Thoracic aorta (tissue), 2 donors: Measurements from ENCODE around the gene COL8A1. TPM values are rescaled to one million over a fixed set of nuclear protein-coding genes. Genes with fewer than 3 reads are reported as not detected.
A peak's percentile ranks its signal among the peaks of the same experiment; 100 is the strongest.
"Not testable (repeated sequence)": the region's sequence is repeated elsewhere in the genome, so short reads cannot be mapped to it uniquely, and the experiment has no call there.

Experiments used
- ATAC-seq: fragments of 150-250 bp; one replicate; pipeline ENCODE4 v1.8.0; 2017; ENCODE audit warnings: low read depth; ENCODE audit not compliant: insufficient number of reproducible peaks, low FRiP score
- DNase-seq: peaks from one replicate; pipeline ENCODE4 v3.0.0-alpha.2; 2020; ENCODE audit warnings: low spot score
- H3K27ac ChIP-seq, 2 donors: fragments of 200-600 bp; sonication (generic); 1 replicate in 1 of 2; 2 replicates in 1 of 2; pipeline ENCODE4 v1.5.1; 2016; ENCODE audit warnings: mild to moderate bottlenecking in 2 of 2, moderate library complexity in 2 of 2
- H3K27me3 ChIP-seq: fragments of 200-600 bp; sonication (generic); replicated peaks from 2 replicates; pipeline ENCODE4 v1.6.0; 2016; ENCODE audit warnings: mild to moderate bottlenecking; ENCODE audit not compliant: insufficient read depth
- H3K36me3 ChIP-seq: fragments of 200-600 bp; sonication (generic); one replicate; pipeline ENCODE4 v1.5.1; 2016
- H3K4me1 ChIP-seq, 2 donors: fragments of 200-600 bp; sonication (generic); 1 replicate in 1 of 2; 2 replicates in 1 of 2; pipeline versions ENCODE4 v1.5.1 to v1.6.0; 2016; ENCODE audit warnings: low read depth in 2 of 2, mild to moderate bottlenecking in 1 of 2; ENCODE audit not compliant: control insufficient read depth in 1 of 2
- H3K4me3 ChIP-seq: fragments of 200-600 bp; sonication (generic); 2 replicates; pipeline ENCODE4 v1.5.1; 2016; ENCODE audit warnings: mild to moderate bottlenecking
- H3K9me3 ChIP-seq: fragments of 200-600 bp; sonication (generic); 2 replicates; pipeline ENCODE4 v1.5.1; 2016
- CTCF ChIP-seq: fragments of 200-600 bp; sonication (generic); IDR thresholded peaks from one replicate; pipeline ENCODE4 v1.5.1; 2019; ENCODE audit warnings: antibody characterized with exemption
- total RNA-seq, 2 donors: library from RNA; depleted of rRNA; stranded (reverse); fragments of >200 nt; gene quantifications; one replicate each; pipeline versions ENCODE4 v1.1.0 to v1.2.3, GENCODE V29; 2016

The COL8A1 gene
- total RNA-seq, 2 donors from 2014 or later: 253 to 916 TPM

GRCh38 chr3:99837715-99838114 is 199.3 kb downstream of the COL8A1 start:
- no peak overlapping the region for H3K4me3 ChIP-seq
- no peak for TF ChIP-seq CTCF
- no peak for ATAC-seq
- no peaks in the 10 kb centered on the region for H3K36me3 ChIP-seq
- no peaks in the 10 kb centered on the region for H3K9me3 ChIP-seq
- H3K27ac ChIP-seq: peak overlapping the region in 1 of 2 donors; percentile 20
- H3K27me3 ChIP-seq: no peaks in the 10 kb centered on the region
- DNase-seq: no peak
- H3K4me1 ChIP-seq: peaks cover 0 to 17% of the 10 kb centered on the region in 2 donors

DNA sequence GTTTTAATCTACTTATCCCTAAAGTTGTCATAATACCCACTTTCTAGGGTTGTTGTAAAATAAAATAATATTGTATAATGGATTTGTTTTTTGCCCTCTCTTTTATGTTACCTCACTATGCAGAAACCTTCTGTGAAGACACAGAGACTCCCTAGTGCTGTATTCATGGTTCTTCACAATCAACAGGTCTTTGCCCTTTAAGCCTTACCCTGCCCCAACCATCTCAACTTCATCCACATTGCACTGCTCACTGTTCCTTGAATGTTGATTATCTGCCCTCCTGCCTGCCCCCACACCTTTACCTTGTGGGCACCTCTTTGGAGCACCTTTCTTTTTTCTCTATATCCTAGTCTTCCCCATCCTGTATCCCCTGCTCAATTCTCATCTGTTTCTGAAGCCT is 200.4 kb downstream of the COL8A1 start:
- no peak for TF ChIP-seq CTCF
- H3K27ac ChIP-seq: peak overlapping the region in 1 of 2 donors; percentile 1
- ATAC-seq (no peak), DNase-seq (no peak)
- H3K4me1 ChIP-seq: peaks cover 2 to 23% of the 10 kb centered on the region in 2 donors
- no peaks in the 10 kb centered on the region for H3K9me3 ChIP-seq
- no peaks in the 10 kb centered on the region for H3K36me3 ChIP-seq
- H3K27me3 ChIP-seq: no peaks in the 10 kb centered on the region
- H3K4me3 ChIP-seq: no peak overlapping the region

- no peak overlapping the region for H3K4me3 ChIP-seq
- H3K9me3 ChIP-seq: no peaks in the 10 kb centered on the region
- no peaks in the 10 kb centered on the region for H3K36me3 ChIP-seq
- H3K27me3 ChIP-seq: no peaks in the 10 kb centered on the region
- DNase-seq: no peak
- H3K4me1 ChIP-seq: peaks cover 6 to 25% of the 10 kb centered on the region in 2 donors
- no peak for ATAC-seq
- no peak for TF ChIP-seq CTCF
- no peak overlapping the region for H3K27ac ChIP-seq
Measured at GRCh38 chr3:99839613-99840012, 201.2 kb downstream of the COL8A1 start.

DNA sequence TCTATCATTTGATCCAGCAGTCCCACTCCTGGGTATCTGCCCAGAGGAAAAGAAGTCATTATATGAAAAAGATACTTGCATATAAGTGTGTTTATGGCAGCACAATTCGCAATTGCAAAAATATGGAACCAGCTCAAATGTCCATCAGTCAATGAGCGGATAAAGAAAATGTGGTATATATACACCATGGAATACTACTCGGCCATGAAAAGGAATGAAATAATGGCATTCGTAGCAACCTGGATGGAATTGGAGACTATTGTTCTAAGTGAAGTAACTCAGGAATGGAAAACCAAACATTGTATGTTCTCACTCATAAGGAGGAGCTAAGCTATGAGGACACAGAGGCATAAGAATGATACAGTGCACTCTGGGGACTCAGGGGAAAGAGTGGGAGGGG is 203.6 kb downstream of the COL8A1 start:
- not testable (repeated sequence) for H3K4me3 ChIP-seq, H3K27me3 ChIP-seq, H3K9me3 ChIP-seq, DNase-seq, H3K27ac ChIP-seq, ATAC-seq, H3K36me3 ChIP-seq
- H3K4me1 ChIP-seq: peaks cover 6 to 48% of the 10 kb centered on the region in 2 donors

GRCh38 chr3:99842826-99843589 is 204.6 kb downstream of the COL8A1 start:
- H3K4me3 ChIP-seq: peak overlapping the region; percentile 15
- H3K27me3 ChIP-seq: no peaks in the 10 kb centered on the region
- peaks cover 6 to 58% of the 10 kb centered on the region in 2 donors for H3K4me1 ChIP-seq
- DNase-seq: no peak
- H3K9me3 ChIP-seq: no peaks in the 10 kb centered on the region
- no peaks in the 10 kb centered on the region for H3K36me3 ChIP-seq
- peak; percentile 72 for TF ChIP-seq CTCF
- no peak for ATAC-seq
- peak overlapping the region; percentile 55 to 76 for H3K27ac ChIP-seq
